SK-N-SH treated with all-trans-retinoic acid at 6 μM for 48 hours (cell line): Measurements from ENCODE around the gene AMD1.

Experiments
- ATAC-seq: fragments of 200-7000 bp; cut with Tn5 transposase; 3 replicates; pipeline ENCODE4 v1.9.1; 2020; ENCODE audit warnings: mild to moderate bottlenecking, moderate library complexity
- ARNTL ChIP-seq: fragments of 450-650 bp; formaldehyde crosslinking; IDR thresholded peaks from 2 replicates; pipeline ENCODE4 v1.5.0; 2020; ENCODE audit warnings: low read depth, mild to moderate bottlenecking, moderate library complexity, borderline replicate concordance
- BACH2 ChIP-seq: fragments of 250-450 bp; sonication (Bioruptor Pico); IDR thresholded peaks from 2 replicates; pipeline ENCODE4 v1.9.0; 2021; ENCODE audit warnings: mild to moderate bottlenecking, borderline replicate concordance
- CREB5 ChIP-seq: fragments of 250-450 bp; sonication (Bioruptor Pico); IDR thresholded peaks from 2 replicates; pipeline ENCODE4 v1.5.1; 2020; ENCODE audit warnings: low read depth, mild to moderate bottlenecking, moderate library complexity
- CSDC2 ChIP-seq: fragments of 250-450 bp; sonication (Bioruptor Pico); IDR thresholded peaks from 2 replicates; pipeline ENCODE4 v1.5.0; 2020; ENCODE audit warnings: mild to moderate bottlenecking, moderate library complexity
- CSRNP3 ChIP-seq: fragments of 250-450 bp; sonication (Bioruptor Pico); IDR thresholded peaks from 2 replicates; pipeline ENCODE4 v1.5.1; 2021; ENCODE audit warnings: mild to moderate bottlenecking, moderate library complexity
- ESRRG ChIP-seq: fragments of 250-450 bp; sonication (Bioruptor Pico); IDR thresholded peaks from 2 replicates; pipeline ENCODE4 v1.6.1; 2021; ENCODE audit warnings: mild to moderate bottlenecking
- GLIS3 ChIP-seq: fragments of 250-450 bp; sonication (Bioruptor Pico); IDR thresholded peaks from 2 replicates; pipeline ENCODE4 v1.5.0; 2020; ENCODE audit warnings: mild to moderate bottlenecking, moderate library complexity
- ISL1 ChIP-seq: fragments of 250-450 bp; sonication (Bioruptor Pico); IDR thresholded peaks from 2 replicates; pipeline ENCODE4 v2.1.2; 2022; ENCODE audit warnings: mild to moderate bottlenecking, moderate library complexity
- OSR1 ChIP-seq: fragments of 250-450 bp; sonication (Bioruptor Pico); IDR thresholded peaks from 2 replicates; pipeline ENCODE4 v1.8.0; 2022; ENCODE audit warnings: moderate library complexity, mild to moderate bottlenecking, inconsistent platforms
- PATZ1 ChIP-seq: fragments of 250-450 bp; sonication (Bioruptor Pico); IDR thresholded peaks from 2 replicates; pipeline ENCODE4 v1.8.0; 2020; ENCODE audit warnings: mild to moderate bottlenecking, moderate library complexity, borderline replicate concordance
- POU6F1 ChIP-seq: fragments of 250-450 bp; sonication (Bioruptor Pico); IDR thresholded peaks from 2 replicates; pipeline ENCODE4 v1.8.0; 2021; ENCODE audit warnings: low read depth, mild to moderate bottlenecking, moderate library complexity, borderline replicate concordance
- PPARA ChIP-seq: fragments of 250-450 bp; sonication (Bioruptor Pico); IDR thresholded peaks from 2 replicates; pipeline ENCODE4 v1.5.0; 2020; ENCODE audit warnings: mild to moderate bottlenecking, borderline replicate concordance
- RARB ChIP-seq: fragments of 250-450 bp; sonication (Bioruptor Pico); IDR thresholded peaks from 2 replicates; pipeline ENCODE4 v1.8.0; 2021; ENCODE audit warnings: mild to moderate bottlenecking, moderate library complexity
- SNAI2 ChIP-seq: fragments of 250-450 bp; sonication (Bioruptor Pico); IDR thresholded peaks from 2 replicates; pipeline ENCODE4 v1.5.0; 2020; ENCODE audit warnings: mild to moderate bottlenecking, moderate library complexity
- TCF4 ChIP-seq: fragments of 250-450 bp; sonication (Bioruptor Pico); IDR thresholded peaks from 2 replicates; pipeline ENCODE4 v1.8.0; 2021; ENCODE audit warnings: mild to moderate bottlenecking, moderate library complexity, borderline replicate concordance
- TOX ChIP-seq: fragments of 250-450 bp; sonication (Bioruptor Pico); IDR thresholded peaks from 2 replicates; pipeline ENCODE4 v1.8.0; 2021; ENCODE audit warnings: mild to moderate bottlenecking, moderate library complexity, borderline replicate concordance
- TSHZ2 ChIP-seq: fragments of 250-450 bp; sonication (Bioruptor Pico); IDR thresholded peaks from 2 replicates; pipeline ENCODE4 v1.5.0; 2020; ENCODE audit warnings: mild to moderate bottlenecking, moderate library complexity
- ZC3H10 ChIP-seq: fragments of 250-450 bp; sonication (Bioruptor Pico); IDR thresholded peaks from 2 replicates; pipeline ENCODE4 v1.5.1; 2021; ENCODE audit warnings: mild to moderate bottlenecking, moderate library complexity
- ZFP3 ChIP-seq: fragments of 250-450 bp; sonication (Bioruptor Pico); IDR thresholded peaks from 2 replicates; pipeline ENCODE4 v1.5.0; 2020; ENCODE audit warnings: mild to moderate bottlenecking, moderate library complexity
- ZFP30 ChIP-seq: fragments of 450-650 bp; formaldehyde crosslinking; IDR thresholded peaks from 2 replicates; pipeline ENCODE4 v1.5.0; 2022; ENCODE audit warnings: mild to moderate bottlenecking, moderate library complexity
- ZNF565 ChIP-seq: fragments of 450-650 bp; formaldehyde crosslinking; conservative IDR thresholded peaks from 2 replicates; pipeline ENCODE4 v1.5.0; 2020; ENCODE audit warnings: low read depth, mild to moderate bottlenecking, moderate library complexity
- ZNF70 ChIP-seq: fragments of 450-650 bp; formaldehyde crosslinking; IDR thresholded peaks from 2 replicates; pipeline ENCODE4 v1.5.0; 2020; ENCODE audit warnings: mild to moderate bottlenecking, moderate library complexity
- ZNF8 ChIP-seq: fragments of 450-650 bp; formaldehyde crosslinking; IDR thresholded peaks from 2 replicates; pipeline ENCODE4 v1.5.0; 2020; ENCODE audit warnings: mild to moderate bottlenecking, moderate library complexity

AMD1 gene

GRCh38 chr6:110853754-110854477 is 20.7 kb upstream of the AMD1 start:
- ATAC-seq, result no peak
- TF ChIP-seq ZNF565, result no peak
- TF ChIP-seq PPARA, result no peak
- TF ChIP-seq SNAI2 (CRISPR knock-in tag), result no peak
- TF ChIP-seq CSDC2 (CRISPR knock-in tag), result no peak

- TF ChIP-seq SNAI2 (CRISPR knock-in tag) (no peak), ARNTL (CRISPR knock-in tag) (no peak), RARB (CRISPR knock-in tag) (no peak), CSDC2 (CRISPR knock-in tag) (no peak), TCF4 (no peak), CSRNP3 (CRISPR knock-in tag) (no peak), PPARA (no peak), ZNF8 (CRISPR knock-in tag) (no peak), POU6F1 (CRISPR knock-in tag) (no peak)
- no peak for ATAC-seq
These were observed 18.3 kb upstream of the AMD1 start for GRCh38 chr6:110856296-110856695.

GRCh38 chr6:110858016-110858415 is 16.6 kb upstream of the AMD1 start:
- ATAC-seq, result no peak
- no peak for TF ChIP-seq PATZ1 (CRISPR knock-in tag)
- TF ChIP-seq GLIS3 (CRISPR knock-in tag), result no peak
- no peak for TF ChIP-seq CREB5 (CRISPR knock-in tag)
- TF ChIP-seq ZFP3 (CRISPR knock-in tag), result no peak
- TF ChIP-seq ISL1 (CRISPR knock-in tag), result no peak
- no peak for TF ChIP-seq ZNF565
- TF ChIP-seq TSHZ2 (CRISPR knock-in tag), result no peak
- TF ChIP-seq ESRRG (CRISPR knock-in tag), result no peak
- TF ChIP-seq BACH2 (CRISPR knock-in tag), result no peak
- no peak for TF ChIP-seq ZNF8 (CRISPR knock-in tag)
- no peak for TF ChIP-seq SNAI2 (CRISPR knock-in tag)
- no peak for TF ChIP-seq ARNTL (CRISPR knock-in tag)
- TF ChIP-seq OSR1 (CRISPR knock-in tag), result no peak
- TF ChIP-seq TOX (CRISPR knock-in tag), result no peak
- no peak for TF ChIP-seq POU6F1 (CRISPR knock-in tag)
- TF ChIP-seq ZNF70 (CRISPR knock-in tag), result no peak
- TF ChIP-seq ZFP30 (CRISPR knock-in tag), result no peak
- no peak for TF ChIP-seq ZC3H10 (CRISPR knock-in tag)
- TF ChIP-seq PPARA, result no peak
- TF ChIP-seq RARB (CRISPR knock-in tag), result no peak
